ENCODE measurements around the gene RARS2. TPM values are rescaled to one million over a fixed set of nuclear protein-coding genes. Genes with fewer than 3 reads are reported as not detected.
A peak's percentile ranks its signal among the peaks of the same experiment; 100 is the strongest.

The RARS2 gene, protein sequence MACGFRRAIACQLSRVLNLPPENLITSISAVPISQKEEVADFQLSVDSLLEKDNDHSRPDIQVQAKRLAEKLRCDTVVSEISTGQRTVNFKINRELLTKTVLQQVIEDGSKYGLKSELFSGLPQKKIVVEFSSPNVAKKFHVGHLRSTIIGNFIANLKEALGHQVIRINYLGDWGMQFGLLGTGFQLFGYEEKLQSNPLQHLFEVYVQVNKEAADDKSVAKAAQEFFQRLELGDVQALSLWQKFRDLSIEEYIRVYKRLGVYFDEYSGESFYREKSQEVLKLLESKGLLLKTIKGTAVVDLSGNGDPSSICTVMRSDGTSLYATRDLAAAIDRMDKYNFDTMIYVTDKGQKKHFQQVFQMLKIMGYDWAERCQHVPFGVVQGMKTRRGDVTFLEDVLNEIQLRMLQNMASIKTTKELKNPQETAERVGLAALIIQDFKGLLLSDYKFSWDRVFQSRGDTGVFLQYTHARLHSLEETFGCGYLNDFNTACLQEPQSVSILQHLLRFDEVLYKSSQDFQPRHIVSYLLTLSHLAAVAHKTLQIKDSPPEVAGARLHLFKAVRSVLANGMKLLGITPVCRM
- 100 to 1,000 TPM in 1 of 4 donors, 10 to 100 TPM in 3; 23.0 to 102 (median 25.9) TPM for polyA plus RNA-seq
- long read RNA-seq, donor 1, transcript RARS2-201 (20 exons, 1,818 nt), result major isoform, 14 of 78 reads
- long read RNA-seq, donor 1, partial matches to known transcripts, result 51 of 78 reads
- long read RNA-seq, donor 1, other reads (novel, unspliced or antisense), result 12 of 78 reads
- long read RNA-seq, donor 2, partial matches to known transcripts, result 0 of 3 reads
- long read RNA-seq, donor 2, other reads (novel, unspliced or antisense), result 0 of 3 reads
- long read RNA-seq, donor 3, partial matches to known transcripts, result 9 of 10 reads
- long read RNA-seq, donor 3, other reads (novel, unspliced or antisense), result 0 of 10 reads
- long read RNA-seq, donor 4, result 0 reads
- long read RNA-seq, donor 5, partial matches to known transcripts, result 0 of 1 reads
- long read RNA-seq, donor 5, other reads (novel, unspliced or antisense), result 0 of 1 reads
- long read RNA-seq, donor 6, transcript RARS2-201 (20 exons, 1,818 nt), result major isoform, 6 of 6 reads
- long read RNA-seq, donor 6, partial matches to known transcripts, result 0 of 6 reads
- long read RNA-seq, donor 6, other reads (novel, unspliced or antisense), result 0 of 6 reads
- long read RNA-seq, donor 7, partial matches to known transcripts, result 25 of 28 reads
- long read RNA-seq, donor 7, other reads (novel, unspliced or antisense), result 0 of 28 reads
- long read RNA-seq, donor 8, result 0 reads
- long read RNA-seq, donor 9, result 0 reads
- long read RNA-seq, donor 10, partial matches to known transcripts, result 31 of 36 reads
- long read RNA-seq, donor 10, other reads (novel, unspliced or antisense), result 5 of 36 reads

DNA sequence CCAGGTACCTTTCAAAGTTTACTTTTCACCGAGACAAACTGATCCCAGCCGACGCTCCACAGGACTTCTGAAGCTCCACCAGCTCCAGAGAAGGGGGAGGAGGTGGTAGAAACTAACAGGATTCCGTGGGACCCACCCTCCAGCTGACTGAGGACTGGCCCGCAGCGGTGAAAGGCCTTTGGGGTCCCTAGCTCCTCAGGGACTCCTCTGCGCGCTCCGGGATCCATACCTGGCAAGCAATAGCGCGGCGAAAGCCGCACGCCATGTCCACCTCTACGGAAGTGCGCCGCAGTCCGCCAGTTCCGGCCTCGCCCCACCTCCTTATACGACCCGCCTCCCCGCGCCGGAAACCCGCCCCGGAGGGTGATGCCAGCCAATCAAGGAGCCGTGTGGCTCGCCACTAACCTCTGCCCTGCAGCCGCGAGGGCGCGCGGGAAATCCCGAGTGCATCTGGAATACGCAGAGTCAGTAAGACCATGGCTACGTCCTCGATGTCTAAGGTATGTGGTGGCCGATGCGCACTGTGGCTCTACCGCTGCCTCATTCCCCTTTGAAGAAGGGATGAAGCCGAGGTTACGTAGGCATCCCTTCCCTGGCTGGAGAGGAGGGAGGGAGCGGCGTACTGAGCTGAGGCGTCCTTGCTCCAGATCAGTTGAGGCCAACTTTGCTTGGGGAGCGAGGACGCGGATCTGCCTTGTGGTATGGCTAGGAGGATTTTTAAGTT lies at the start of gene RARS2, which contains the start of gene ORC3:
RARS2 (minus strand) TSS at position 295 of the 724 bp plus-strand sequence; CDS start at position 265, 30 bp downstream.
ORC3 (plus strand) TSS at position 443 of the 724 bp plus-strand sequence; CDS start at position 477, 34 bp downstream.
- Histone ChIP-seq H3K4me3 (ENCODE audit: low read depth in 1 of 3, low read length in 3 of 3) (peak within 1 kb of the TSS; percentile 80 to 92 (median 89)), H3K27ac (ENCODE audit: low read depth in 1 of 3, low read length in 2 of 3) (peak within 1 kb of the TSS; percentile 78 to 90 (median 88)), H3K27me3 (ENCODE audit: control insufficient read depth in 3 of 3, insufficient read depth in 3 of 3, low read length in 3 of 3) (no peaks in the 10 kb centered on the region), H3K36me3 (ENCODE audit: control insufficient read depth in 3 of 3, insufficient read depth in 2 of 3, low read depth in 1 of 3, low read length in 3 of 3) (peaks cover 0 to 10% (median 0%) of the 10 kb centered on the region in 3 donors), H3K4me1 (ENCODE audit: control insufficient read depth in 3 of 3, insufficient read depth in 2 of 3, low read depth in 1 of 3, low read length in 2 of 3) (peaks cover 4 to 16% (median 14%) of the 10 kb centered on the region in 3 donors), H3K9me3 (ENCODE audit: control insufficient read depth in 2 of 2, insufficient read depth in 1 of 2, low read depth in 1 of 2, low read length in 1 of 2) (no peaks in the 10 kb centered on the region)
- FAIRE-seq (no peak), DNase-seq (peak; percentile 96 to 98)
- 0 to 1% (median 0%) methylated on average over 47 to 49 of the region's 49 CpGs for WGBS, 3 donors

DNA sequence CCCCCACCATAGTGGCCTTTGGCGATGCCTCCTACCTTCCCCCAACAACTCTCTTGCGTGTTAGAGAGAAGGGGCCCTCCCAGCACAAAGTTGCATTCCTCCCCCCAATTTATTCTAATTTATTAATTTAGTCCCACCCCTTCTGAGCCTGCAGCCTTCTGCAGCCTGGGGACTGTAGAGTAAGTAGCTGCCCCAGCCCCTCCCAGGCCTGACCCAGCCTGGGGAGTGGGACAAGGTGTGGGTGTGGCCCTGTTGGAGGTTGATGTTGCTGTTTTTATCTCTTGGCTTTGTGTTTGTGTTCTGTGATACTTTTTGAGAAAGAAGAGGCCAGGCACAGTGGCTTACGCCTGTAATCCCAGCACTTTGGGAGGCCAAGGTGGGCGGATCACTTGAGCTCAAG lies 49.6 kb upstream of the RARS2 start:
- H3K27ac ChIP-seq (ENCODE audit: low read depth in 1 of 3, low read length in 2 of 3), result no peak overlapping the region
- FAIRE-seq (no peak), DNase-seq (no peak)
- WGBS, 3 donors, result 97 to 99% (median 98%) methylated on average over 4 of the region's 4 CpGs
- no peaks in the 10 kb centered on the region for H3K4me1 ChIP-seq (ENCODE audit: control insufficient read depth in 3 of 3, insufficient read depth in 2 of 3, low read depth in 1 of 3, low read length in 2 of 3)
- no peaks in the 10 kb centered on the region for H3K27me3 ChIP-seq (ENCODE audit: control insufficient read depth in 3 of 3, insufficient read depth in 3 of 3, low read length in 3 of 3)
- H3K4me3 ChIP-seq (ENCODE audit: low read depth in 1 of 3, low read length in 3 of 3), result no peak overlapping the region
- peaks cover 1 to 16% (median 2%) of the 10 kb centered on the region in 3 donors for H3K36me3 ChIP-seq (ENCODE audit: control insufficient read depth in 3 of 3, insufficient read depth in 2 of 3, low read depth in 1 of 3, low read length in 3 of 3)
- H3K9me3 ChIP-seq (ENCODE audit: control insufficient read depth in 2 of 2, insufficient read depth in 1 of 2, low read depth in 1 of 2, low read length in 1 of 2), result no peaks in the 10 kb centered on the region

DNA sequence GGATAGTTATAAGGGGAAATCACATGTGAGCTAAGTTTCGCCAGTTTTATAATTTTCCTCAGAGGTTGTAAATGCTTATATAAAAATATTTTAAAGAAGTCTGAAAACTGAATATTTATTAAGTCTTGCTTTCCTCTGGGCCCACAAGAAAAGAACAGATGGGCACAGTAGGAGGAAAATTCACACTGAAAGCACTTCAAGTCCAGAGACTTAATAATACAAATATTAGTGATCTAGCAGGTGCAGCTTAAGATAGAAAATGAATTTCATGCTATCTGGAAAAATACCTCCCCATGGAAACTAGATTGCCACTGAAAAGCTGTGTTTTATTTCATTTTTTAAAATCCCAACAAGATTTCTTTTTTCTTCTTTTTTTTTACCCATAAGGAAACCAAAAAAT lies 47.3 kb upstream of the RARS2 start:
- Histone ChIP-seq H3K27ac (ENCODE audit: low read depth in 1 of 3, low read length in 2 of 3) (no peak overlapping the region), H3K4me1 (ENCODE audit: control insufficient read depth in 3 of 3, insufficient read depth in 2 of 3, low read depth in 1 of 3, low read length in 2 of 3) (no peaks in the 10 kb centered on the region), H3K4me3 (ENCODE audit: low read depth in 1 of 3, low read length in 3 of 3) (no peak overlapping the region), H3K36me3 (ENCODE audit: control insufficient read depth in 3 of 3, insufficient read depth in 2 of 3, low read depth in 1 of 3, low read length in 3 of 3) (peaks cover 1 to 16% (median 2%) of the 10 kb centered on the region in 3 donors), H3K27me3 (ENCODE audit: control insufficient read depth in 3 of 3, insufficient read depth in 3 of 3, low read length in 3 of 3) (no peaks in the 10 kb centered on the region), H3K9me3 (ENCODE audit: control insufficient read depth in 2 of 2, insufficient read depth in 1 of 2, low read depth in 1 of 2, low read length in 1 of 2) (no peaks in the 10 kb centered on the region)
- WGBS, 3 donors, result 92 to 97% (median 94%) methylated on average over 1 of the region's 1 CpG
- FAIRE-seq (no peak), DNase-seq (no peak)

DNA sequence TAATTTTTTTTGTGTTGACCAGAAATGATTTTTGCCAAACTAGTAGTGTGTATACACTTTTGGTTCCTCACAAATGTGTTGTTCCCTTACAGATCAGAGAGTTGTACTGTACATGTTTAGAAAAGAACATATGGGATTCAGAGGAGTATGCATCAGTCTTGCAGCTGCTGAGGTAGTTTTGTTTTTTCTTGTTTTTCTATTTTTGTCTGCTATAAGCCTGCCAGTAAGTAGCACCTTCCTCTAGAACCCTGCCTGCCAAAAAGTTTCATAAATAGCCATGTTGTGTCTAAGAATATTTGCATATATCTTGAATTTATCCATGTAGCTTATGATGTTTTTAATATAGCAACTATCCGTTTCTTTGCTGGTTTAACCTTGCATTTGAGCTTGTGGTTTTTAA lies 46.5 kb upstream of the RARS2 start:
- Histone ChIP-seq H3K36me3 (ENCODE audit: control insufficient read depth in 3 of 3, insufficient read depth in 2 of 3, low read depth in 1 of 3, low read length in 3 of 3) (peaks cover 1 to 23% (median 2%) of the 10 kb centered on the region in 3 donors), H3K9me3 (ENCODE audit: control insufficient read depth in 2 of 2, insufficient read depth in 1 of 2, low read depth in 1 of 2, low read length in 1 of 2) (no peaks in the 10 kb centered on the region), H3K4me1 (ENCODE audit: control insufficient read depth in 3 of 3, insufficient read depth in 2 of 3, low read depth in 1 of 3, low read length in 2 of 3) (no peaks in the 10 kb centered on the region), H3K27me3 (ENCODE audit: control insufficient read depth in 3 of 3, insufficient read depth in 3 of 3, low read length in 3 of 3) (no peaks in the 10 kb centered on the region), H3K27ac (ENCODE audit: low read depth in 1 of 3, low read length in 2 of 3) (no peak overlapping the region), H3K4me3 (ENCODE audit: low read depth in 1 of 3, low read length in 3 of 3) (no peak overlapping the region)
- FAIRE-seq (no peak), DNase-seq (no peak)
- WGBS, 3 donors, result 85 to 94% (median 88%) methylated on average over 1 of the region's 1 CpG

DNA sequence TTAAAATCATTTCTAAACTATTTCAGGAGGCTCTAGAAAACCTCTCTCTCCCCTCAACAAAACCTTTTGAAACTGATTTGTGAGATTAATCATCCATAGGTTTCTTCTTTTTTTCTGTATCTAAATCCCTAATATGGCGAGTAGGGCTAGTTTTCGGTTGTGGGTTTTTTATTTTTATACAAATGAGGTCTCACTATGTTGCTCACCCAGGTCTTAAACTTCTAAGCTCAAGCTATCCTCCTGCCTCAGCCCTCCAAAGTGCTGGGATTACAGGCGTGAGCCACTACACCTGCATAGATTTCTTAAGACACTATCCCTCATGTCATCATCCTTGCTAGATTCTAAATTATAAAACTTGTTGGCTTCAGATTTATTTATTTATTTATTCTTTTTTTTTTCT lies 44.1 kb upstream of the RARS2 start:
- no peak for FAIRE-seq
- 96 to 97% (median 97%) methylated on average over 3 of the region's 3 CpGs for WGBS, 3 donors
- no peak overlapping the region for H3K4me3 ChIP-seq (ENCODE audit: low read depth in 1 of 3, low read length in 3 of 3)
- no peak for DNase-seq
- no peak overlapping the region for H3K27ac ChIP-seq (ENCODE audit: low read depth in 1 of 3, low read length in 2 of 3)
- peaks cover 0 to 17% (median 1%) of the 10 kb centered on the region in 3 donors for H3K36me3 ChIP-seq (ENCODE audit: control insufficient read depth in 3 of 3, insufficient read depth in 2 of 3, low read depth in 1 of 3, low read length in 3 of 3)
- peaks cover 0 to 2% (median 0%) of the 10 kb centered on the region in 3 donors for H3K4me1 ChIP-seq (ENCODE audit: control insufficient read depth in 3 of 3, insufficient read depth in 2 of 3, low read depth in 1 of 3, low read length in 2 of 3)
- H3K9me3 ChIP-seq (ENCODE audit: control insufficient read depth in 2 of 2, insufficient read depth in 1 of 2, low read depth in 1 of 2, low read length in 1 of 2), result no peaks in the 10 kb centered on the region
- no peaks in the 10 kb centered on the region for H3K27me3 ChIP-seq (ENCODE audit: control insufficient read depth in 3 of 3, insufficient read depth in 3 of 3, low read length in 3 of 3)

DNA sequence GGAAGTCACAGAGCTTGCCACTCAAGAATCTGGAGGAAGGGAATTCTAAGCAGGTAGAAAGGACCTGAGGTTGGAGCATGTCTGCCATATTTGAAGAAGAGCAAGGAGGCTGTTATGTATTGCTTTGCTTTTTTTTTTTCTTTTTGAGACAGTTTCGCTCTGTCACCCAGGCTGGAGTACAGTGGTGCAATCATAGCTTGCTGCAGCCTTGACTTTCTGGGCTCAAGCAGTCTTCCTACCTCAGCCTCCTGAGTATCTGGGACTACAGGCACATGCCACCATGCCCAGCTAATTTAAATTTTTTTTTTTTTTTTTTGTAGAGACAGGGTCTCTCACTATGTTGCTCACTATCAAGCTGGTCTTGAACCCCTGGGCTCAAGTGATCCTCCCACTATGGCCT lies 41.0 kb upstream of the RARS2 start:
- H3K4me1 ChIP-seq (ENCODE audit: control insufficient read depth in 3 of 3, insufficient read depth in 2 of 3, low read depth in 1 of 3, low read length in 2 of 3), result peaks cover 0 to 12% (median 0%) of the 10 kb centered on the region in 3 donors
- H3K36me3 ChIP-seq (ENCODE audit: control insufficient read depth in 3 of 3, insufficient read depth in 2 of 3, low read depth in 1 of 3, low read length in 3 of 3), result peaks cover 0 to 17% (median 0%) of the 10 kb centered on the region in 3 donors
- no peaks in the 10 kb centered on the region for H3K27me3 ChIP-seq (ENCODE audit: control insufficient read depth in 3 of 3, insufficient read depth in 3 of 3, low read length in 3 of 3)
- H3K4me3 ChIP-seq (ENCODE audit: low read depth in 1 of 3, low read length in 3 of 3), result no peak overlapping the region
- no peak for FAIRE-seq
- DNase-seq, result no peak
- no peak overlapping the region for H3K27ac ChIP-seq (ENCODE audit: low read depth in 1 of 3, low read length in 2 of 3)
- H3K9me3 ChIP-seq (ENCODE audit: control insufficient read depth in 2 of 2, insufficient read depth in 1 of 2, low read depth in 1 of 2, low read length in 1 of 2), result no peaks in the 10 kb centered on the region
- WGBS, 3 donors, result 89 to 100% (median 100%) methylated on average over 1 of the region's 1 CpG

DNA sequence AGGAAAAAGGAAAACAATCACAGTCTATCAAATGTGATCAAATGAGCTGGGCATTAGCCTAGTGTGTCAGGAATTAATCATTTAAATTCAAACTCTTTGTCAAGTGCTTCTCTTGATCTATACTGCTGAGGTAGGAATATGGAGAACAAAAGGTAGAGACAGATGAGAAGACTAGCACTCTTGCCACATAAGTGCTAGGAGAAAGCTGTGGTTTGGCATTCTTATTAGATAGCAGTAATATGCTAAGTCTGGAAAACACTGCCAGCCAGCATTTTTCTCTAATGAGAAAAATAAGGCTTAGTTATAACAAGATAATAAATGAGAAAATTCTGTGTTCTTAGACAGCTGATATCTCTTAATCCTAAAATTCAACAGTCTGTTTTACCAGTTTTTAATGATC lies 39.1 kb upstream of the RARS2 start:
- Histone ChIP-seq H3K36me3 (ENCODE audit: control insufficient read depth in 3 of 3, insufficient read depth in 2 of 3, low read depth in 1 of 3, low read length in 3 of 3) (peaks cover 0 to 17% (median 0%) of the 10 kb centered on the region in 3 donors), H3K4me3 (ENCODE audit: low read depth in 1 of 3, low read length in 3 of 3) (no peak overlapping the region), H3K9me3 (ENCODE audit: control insufficient read depth in 2 of 2, insufficient read depth in 1 of 2, low read depth in 1 of 2, low read length in 1 of 2) (no peaks in the 10 kb centered on the region), H3K27ac (ENCODE audit: low read depth in 1 of 3, low read length in 2 of 3) (peak overlapping the region in 1 of 3 donors; percentile 68), H3K27me3 (ENCODE audit: control insufficient read depth in 3 of 3, insufficient read depth in 3 of 3, low read length in 3 of 3) (no peaks in the 10 kb centered on the region), H3K4me1 (ENCODE audit: control insufficient read depth in 3 of 3, insufficient read depth in 2 of 3, low read depth in 1 of 3, low read length in 2 of 3) (peaks cover 0 to 12% (median 0%) of the 10 kb centered on the region in 3 donors)
- DNase-seq (no peak), FAIRE-seq (no peak)
